GM19238 (cell line): ENCODE data around the gene EGLN2.
"Not testable (repeated sequence)": the region's sequence is repeated elsewhere in the genome, so short reads cannot be mapped to it uniquely, and the experiment has no call there.

Source experiments
- DNase-seq: peaks from one replicate; pipeline ENCODE4 v3.0.0; 2011; ENCODE audit warnings: low spot score; ENCODE audit not compliant: insufficient read length

Gene EGLN2

GRCh38 chr19:40815223-40815622 is 16.2 kb downstream of the EGLN2 start:
- DNase-seq = no peak

GRCh38 chr19:40818480-40819399 is 19.7 kb downstream of the EGLN2 start:
- not testable (repeated sequence) for DNase-seq

DNA sequence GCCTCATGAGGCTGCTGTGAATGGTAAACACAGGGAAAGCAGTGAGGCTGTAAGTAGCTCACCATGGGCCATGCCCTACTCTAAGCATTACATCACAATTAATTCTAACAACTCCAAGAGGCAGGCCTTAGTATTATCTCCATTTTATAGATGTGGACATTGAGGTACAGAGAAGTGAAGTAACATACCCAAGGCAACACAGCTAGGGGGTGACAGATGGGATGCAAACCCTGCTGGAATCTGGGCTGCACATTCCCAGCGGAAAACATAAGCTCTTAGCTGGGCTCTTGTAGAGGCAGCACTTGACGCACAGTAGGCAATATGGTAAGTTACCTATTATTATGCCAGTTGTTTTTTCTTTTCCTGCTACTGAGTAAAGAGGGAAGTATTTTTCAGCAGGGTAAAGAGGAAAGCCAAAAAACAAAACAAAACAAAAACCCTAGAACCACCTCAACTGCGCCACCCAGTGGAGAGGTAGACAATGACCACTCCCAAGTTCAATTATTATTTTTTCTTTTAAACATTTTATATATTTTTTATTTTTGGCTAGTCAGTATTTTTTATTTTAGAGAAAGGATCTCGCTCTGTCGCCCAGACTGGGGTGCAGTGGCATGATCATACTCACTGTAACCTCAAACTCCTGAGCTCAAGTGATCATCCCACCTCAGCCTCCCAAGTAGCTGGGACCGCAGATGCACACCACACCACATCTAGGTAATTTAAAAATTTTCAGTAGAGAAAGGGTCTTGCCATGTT is 20.7 kb downstream of the EGLN2 start:
- not testable (repeated sequence) for DNase-seq

- DNase-seq = no peak
These were observed 23.2 kb downstream of the EGLN2 start for GRCh38 chr19:40822161-40822560.

- not testable (repeated sequence) for DNase-seq
These were observed 23.9 kb downstream of the EGLN2 start for GRCh38 chr19:40822704-40823553.

DNA sequence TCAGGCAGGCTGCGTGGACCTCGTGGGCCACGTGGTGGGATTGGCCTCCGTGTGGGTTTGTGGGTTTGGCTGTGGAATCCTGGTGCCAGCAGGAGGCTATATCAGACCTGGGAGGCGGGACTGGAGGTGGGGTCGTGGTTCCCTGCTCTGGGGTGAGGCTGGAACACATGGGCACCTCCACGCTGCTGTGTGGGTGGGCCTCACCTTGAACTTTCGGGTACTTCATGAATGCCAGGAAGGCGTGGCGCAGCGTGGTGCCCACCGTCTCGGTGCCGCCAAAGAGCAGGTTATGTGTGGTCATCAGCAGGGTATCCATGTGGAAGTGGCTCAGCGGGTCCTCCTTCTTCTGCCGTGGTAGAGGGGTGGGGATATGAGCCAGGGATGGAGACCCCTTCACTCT is 25.9 kb downstream of the EGLN2 start:
- not testable (repeated sequence) for DNase-seq

DNA sequence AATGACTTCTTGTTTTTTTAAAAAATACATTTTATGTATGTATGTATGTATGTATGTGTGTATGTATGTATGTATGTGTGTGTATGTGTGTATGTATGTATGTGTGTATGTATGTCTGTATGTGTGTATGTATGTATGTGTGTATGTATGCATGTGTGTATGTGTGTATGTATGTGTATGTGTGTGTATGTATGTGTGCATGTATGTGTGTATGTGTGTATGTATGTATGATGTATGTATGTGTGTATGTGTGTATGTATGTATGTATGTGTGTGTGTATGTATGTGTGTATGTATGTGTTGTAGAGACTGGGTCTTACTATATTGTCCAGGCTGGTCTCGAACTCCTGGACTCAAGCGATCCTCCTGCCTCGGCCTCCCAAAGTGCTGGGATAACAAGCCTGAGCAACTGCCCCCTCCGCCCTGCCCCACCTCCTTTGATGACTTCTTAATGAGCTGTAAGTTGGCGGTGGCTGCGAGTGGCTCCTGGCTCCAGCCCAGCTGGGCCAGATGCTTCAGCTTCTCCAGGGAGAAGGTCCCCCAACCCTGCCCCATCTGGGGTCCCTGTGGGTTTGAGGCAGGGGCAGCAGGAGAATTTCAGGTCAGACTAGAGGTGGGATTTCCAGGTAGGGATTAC is 26.6 kb downstream of the EGLN2 start:
- not testable (repeated sequence) for DNase-seq

DNA sequence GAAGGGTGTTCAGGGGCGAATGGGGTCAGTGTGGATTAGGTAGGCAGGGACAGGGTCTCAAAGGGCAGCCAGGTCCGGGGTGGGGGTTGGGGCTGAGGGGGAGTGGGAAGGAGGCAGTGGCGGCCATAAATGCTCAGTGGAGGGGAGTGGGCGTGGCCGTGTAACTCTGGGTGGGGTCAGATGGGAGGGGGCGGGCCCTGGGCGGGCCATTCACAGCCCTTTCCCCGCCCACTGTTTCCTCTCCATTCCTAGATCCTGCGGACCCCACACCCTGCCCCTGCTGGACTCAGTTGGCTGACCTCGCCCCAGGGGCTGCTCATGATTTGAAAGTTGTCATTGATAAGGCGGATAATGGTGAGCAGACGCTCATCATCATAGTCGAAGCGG is 27.3 kb downstream of the EGLN2 start:
- not testable (repeated sequence) for DNase-seq

DNA sequence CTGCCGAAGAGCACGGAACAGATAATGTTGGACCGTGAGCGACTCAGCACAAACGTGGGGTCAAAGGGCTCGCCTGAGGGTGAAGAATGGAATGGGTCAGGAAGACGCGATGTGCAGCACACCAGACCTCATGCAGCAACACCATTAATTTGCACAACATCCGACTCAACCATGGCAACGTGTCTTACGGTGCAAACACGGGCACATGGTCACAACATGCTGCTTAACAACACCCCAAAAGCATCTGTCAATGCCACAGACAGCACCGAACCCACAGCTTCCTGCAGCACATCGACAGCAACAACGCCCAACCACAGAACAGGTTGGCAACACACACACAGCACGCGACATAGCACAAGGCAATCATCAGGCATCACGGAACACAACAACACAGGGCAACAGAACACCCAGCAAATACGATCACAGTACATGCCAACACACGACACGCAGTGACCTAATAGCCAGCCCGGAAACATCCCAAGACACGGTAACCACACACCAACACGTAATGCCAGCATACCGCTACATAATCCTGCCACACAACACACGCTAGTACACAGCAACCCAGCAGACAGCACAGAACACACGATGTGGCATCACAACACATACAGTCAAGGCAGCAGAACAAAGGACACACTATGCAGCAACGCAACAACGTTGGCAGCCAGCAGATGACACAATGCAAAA is 27.9 kb downstream of the EGLN2 start:
- DNase-seq = not testable (repeated sequence)

DNA sequence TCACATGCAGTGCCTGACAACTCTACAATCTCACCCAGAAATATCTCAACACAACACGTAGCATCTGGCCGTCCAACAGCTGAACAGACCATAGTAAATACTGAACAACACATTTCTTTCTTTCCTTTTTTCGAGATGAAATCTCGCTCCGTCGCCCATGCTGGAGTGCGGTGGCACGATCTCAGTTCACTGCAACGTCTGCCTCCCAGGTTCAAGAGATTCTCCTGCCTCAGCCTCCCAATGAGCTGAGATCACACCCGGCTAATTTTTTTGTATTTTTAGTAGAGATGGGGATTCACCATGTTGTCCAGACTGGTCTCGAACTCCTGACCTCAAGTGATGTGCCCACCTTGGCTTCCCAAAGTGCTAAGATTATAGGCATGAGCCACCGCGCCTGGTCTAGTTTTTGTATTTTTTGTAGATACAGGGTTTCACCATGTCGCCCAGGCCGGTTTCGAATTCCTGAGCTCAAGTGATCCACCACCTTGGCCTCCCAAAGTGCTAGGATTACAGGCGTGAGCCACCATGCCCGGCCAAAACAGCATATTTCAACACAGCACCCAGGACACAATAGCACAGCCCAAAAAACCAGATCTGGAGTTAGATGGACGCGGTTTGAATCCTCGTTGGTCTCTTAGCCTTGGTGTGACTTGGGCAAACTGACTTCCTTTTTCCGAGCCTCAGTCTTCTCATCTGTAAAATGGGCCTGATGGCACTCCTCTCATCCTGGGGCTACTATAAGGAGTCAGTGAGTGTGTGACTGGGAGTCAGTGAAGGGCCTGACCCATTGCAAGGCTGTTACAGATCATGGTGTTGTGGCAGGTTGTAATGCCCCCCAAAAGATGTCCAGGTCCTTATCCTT is 28.6 kb downstream of the EGLN2 start:
- DNase-seq = no peak

- no peak for DNase-seq
These were observed 30.2 kb downstream of the EGLN2 start for GRCh38 chr19:40829205-40829604.

GRCh38 chr19:40830741-40831140 is 31.8 kb downstream of the EGLN2 start:
- not testable (repeated sequence) for DNase-seq

GRCh38 chr19:40831502-40832430 is 32.8 kb downstream of the EGLN2 start:
- no peak for DNase-seq

GRCh38 chr19:40832431-40832790 is 33.4 kb downstream of the EGLN2 start:
- not testable (repeated sequence) for DNase-seq

DNA sequence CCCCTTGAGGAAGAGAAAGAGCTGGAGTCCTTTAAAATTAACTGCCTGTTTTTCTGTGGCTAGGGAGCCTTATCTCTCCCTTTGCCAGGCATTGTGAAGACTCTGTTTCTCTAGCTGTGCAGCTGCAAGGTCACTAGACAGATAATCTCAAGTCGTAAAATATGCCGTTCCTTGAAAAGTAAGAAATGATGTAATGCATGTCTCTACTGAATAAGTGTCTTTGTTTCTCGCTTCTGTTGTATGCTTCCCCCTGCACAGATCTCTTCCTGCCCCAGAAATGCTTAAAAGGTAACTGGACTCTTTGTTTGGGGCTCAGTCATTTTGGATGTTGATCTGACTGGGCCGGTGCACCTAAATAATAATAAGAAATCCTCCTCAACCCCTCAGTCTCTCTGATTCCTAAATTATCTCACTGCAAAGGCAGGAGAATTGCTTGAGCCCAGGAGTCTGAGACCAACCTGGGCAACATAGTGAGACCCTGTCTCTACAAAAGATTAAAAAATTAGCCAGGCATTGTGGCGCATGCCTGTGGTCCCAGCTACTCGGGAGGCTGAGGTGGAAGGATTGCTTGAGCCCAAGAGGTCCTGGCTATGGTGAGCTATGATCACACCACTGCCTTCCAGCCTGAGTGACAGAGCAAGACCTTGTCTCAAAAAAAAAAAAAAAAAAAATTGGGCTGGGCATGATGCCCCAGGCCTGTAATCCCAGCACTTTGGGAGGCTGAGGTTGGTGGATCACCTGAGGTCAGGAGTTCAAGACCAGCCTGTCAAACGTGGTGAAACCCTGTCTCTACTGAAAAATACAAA is 34.9 kb downstream of the EGLN2 start:
- not testable (repeated sequence) for DNase-seq

- no peak for DNase-seq
These were observed 37.9 kb downstream of the EGLN2 start for GRCh38 chr19:40836754-40837429.

GRCh38 chr19:40838477-40838876 is 39.5 kb downstream of the EGLN2 start:
- not testable (repeated sequence) for DNase-seq
